Retinal pigment epithelial cell (primary cell): ENCODE results near the gene EHD3.

Experiments
- DNase-seq: peaks from one replicate; pipeline ENCODE4 v3.0.0-alpha.2; 2010; ENCODE audit warnings: low read depth
- H3K4me3 ChIP-seq: 2 replicates; pipeline ENCODE4 v1.5.1; 2011; ENCODE audit warnings: mild to moderate bottlenecking, low read length, control low read depth, moderate library complexity
- CTCF ChIP-seq: conservative IDR thresholded peaks from 2 replicates; pipeline ENCODE4 v1.5.1; 2011; ENCODE audit warnings: low read depth, low read length, control low read depth, inconsistent platforms

The EHD3 gene

DNA sequence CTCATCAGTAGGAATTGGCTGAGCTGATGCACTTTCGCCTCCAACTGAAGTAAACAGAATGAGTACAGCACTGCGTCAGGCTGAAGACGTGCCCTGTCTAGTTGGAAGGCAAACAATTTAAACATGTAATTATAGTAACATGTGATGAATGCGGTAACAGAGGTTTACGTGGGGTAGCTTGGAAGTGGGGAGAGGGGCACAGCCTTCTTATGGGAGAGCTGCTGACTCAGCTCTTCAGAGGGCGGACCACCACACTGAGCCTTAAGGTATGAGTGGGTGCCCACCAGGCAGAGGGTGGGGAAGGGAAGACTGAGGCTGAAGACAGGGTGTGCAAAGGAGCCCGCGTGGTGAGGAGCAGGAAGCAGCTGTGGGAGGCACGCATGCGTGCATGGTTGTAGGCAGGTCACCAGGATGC lies 6.2 kb upstream of the EHD3 start:
- TF ChIP-seq CTCF, result no peak
- no peak for DNase-seq
- H3K4me3 ChIP-seq, result no peak overlapping the region

- DNase-seq, result no peak
- TF ChIP-seq CTCF, result no peak
Measured at GRCh38 chr2:31228717-31229116, 5.2 kb upstream of the EHD3 start.

DNA sequence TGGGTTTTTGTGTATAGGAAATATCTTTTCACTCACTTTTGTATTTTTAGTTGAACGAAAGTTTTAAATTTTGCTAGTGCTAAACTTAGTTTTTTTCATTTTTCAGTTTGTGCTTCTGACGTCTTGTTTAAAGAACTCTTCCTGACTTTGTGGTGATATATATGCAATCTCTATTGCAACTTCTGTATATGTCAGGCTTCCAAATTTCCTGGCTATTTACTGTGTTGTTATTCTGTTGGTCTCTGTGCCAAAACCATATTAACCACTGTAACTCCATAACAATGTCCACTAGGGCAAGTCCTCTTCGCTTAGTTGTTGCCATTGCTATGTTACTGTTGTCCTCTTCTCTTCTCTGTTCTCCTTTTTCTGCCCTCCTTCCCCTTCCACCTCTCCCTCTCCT lies 3.2 kb upstream of the EHD3 start:
- no peak for DNase-seq
- no peak for TF ChIP-seq CTCF
- no peak overlapping the region for H3K4me3 ChIP-seq

More at GRCh38 chr2:31228717-31229116, 5.2 kb upstream of the EHD3 start:
- no peak overlapping the region for H3K4me3 ChIP-seq

- TF ChIP-seq CTCF, result no peak
- H3K4me3 ChIP-seq, result no peak overlapping the region
- no peak for DNase-seq
Measured at GRCh38 chr2:31231571-31232302, 2.2 kb upstream of the EHD3 start.

GRCh38 chr2:31232586-31232985 lies 1.4 kb upstream of the EHD3 start:
- DNase-seq, result no peak
- H3K4me3 ChIP-seq, result no peak overlapping the region
- TF ChIP-seq CTCF, result no peak

GRCh38 chr2:31233231-31233630 lies 721 bp upstream of the EHD3 start:
- H3K4me3 ChIP-seq, result no peak overlapping the region
- no peak for DNase-seq
- TF ChIP-seq CTCF, result no peak

GRCh38 chr2:31234683-31235503 lies 941 bp downstream of the EHD3 start:
- H3K4me3 ChIP-seq, result peak overlapping the region; percentile 70
- TF ChIP-seq CTCF, result no peak
- no peak for DNase-seq
